KBM-7 (cell line): ENCODE data around the gene PTPN23.
"Not testable (repeated sequence)": the region's sequence is repeated elsewhere in the genome, so short reads cannot be mapped to it uniquely, and the experiment has no call there.

Experiments used
- DNase-seq: peaks from one replicate; pipeline ENCODE4 v3.0.0-alpha.2; 2015
- in situ Hi-C: fragments of 300-500 bp; cut with MboI; formaldehyde crosslinking; loops from 2 replicates; pipeline ENCODE4 v1.14.3; 2020; ENCODE audit warnings: low sequenced_read_pairs, low pct_unique_long_range_greater_than_20kb, mixed read lengths

PTPN23 gene

DNA sequence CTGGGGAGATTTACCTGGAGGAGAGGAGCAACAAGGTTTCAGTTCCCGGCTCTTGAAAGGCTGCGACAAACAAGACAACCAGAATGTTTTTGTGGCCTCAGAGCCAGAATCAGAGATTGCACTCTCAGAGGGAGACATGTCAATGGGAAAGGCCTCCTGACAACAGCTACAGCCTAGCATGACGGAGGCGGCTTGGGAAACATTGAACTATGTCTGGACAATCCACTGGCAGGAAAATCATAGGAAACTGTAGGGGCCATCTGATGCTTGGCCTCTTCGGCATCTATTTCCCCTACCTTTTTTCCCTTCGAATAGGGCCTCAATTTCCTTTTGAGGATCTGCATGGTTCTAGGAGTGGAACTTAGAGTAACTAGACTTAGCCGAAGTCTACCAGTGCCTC, 13.2 kb upstream of the PTPN23 start:
- in situ Hi-C loops, result loop anchor here (25.0 kb wide), 1 partner anchor 655 kb away; the partner anchor contains the start of genes PRSS50 and TMIE
- DNase-seq, result no peak

DNA sequence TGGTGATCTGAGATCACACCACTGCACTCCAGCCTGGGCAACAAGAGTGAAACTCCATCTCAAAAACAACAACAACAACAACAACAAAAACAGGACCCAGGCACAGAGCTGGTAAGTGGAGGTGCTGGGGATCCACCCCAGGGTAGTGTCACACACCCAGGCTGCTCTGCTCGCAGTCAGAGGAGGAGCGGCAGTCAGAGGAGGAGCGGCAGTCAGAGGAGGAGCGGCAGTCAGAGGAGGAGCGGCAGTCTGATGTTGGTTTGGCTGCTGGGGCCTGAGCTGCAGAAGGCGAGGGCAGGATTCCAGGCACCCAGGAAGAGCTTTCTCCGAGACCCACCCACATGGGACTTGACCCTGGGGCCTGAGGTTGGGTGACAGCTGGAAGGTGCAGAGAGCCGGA, 10.8 kb upstream of the PTPN23 start:
- in situ Hi-C loops, result loop anchor here (25.0 kb wide), 1 partner anchor 658 kb away; the partner anchor contains the start of genes PRSS50 and TMIE
- not testable (repeated sequence) for DNase-seq

DNA sequence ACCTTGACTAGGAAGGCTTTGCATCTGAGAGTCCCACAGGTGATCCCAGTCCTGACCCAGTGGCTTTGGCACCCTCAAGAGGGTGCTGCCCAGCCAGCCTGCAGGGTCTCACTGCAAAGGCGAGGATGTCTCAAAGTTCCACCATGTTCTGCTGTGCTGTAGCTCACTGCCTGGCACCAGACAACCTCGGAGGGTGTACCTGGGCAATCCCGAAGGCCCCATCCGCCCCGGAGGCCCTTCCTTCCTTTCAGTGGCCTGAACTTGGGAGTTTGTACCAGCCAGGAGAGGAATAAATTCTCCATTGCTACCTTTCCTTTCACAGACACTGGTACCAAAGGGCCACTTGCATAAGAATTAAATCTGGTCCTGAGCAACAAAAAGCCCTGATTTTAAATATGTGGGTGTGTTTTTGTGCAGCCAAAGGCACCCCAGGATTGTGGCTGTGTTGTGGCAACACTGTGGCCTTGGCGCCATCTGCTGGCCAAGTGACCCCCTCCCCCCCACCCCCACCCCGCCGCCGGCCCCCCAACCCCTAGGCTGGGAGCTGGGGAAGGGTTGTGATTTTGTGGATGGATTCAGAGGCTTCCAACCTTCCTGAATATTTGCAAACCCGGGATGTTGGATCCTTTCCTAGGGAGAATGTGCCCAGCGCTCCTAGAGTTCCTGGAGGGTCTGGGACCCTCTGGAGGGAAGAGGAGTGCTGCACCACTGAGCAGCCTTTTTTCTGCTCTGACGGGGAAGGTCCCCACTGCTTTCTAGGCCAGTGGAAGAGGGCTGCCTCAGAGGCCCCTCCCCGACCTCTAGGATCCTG, 9.7 kb upstream of the PTPN23 start:
- no peak for DNase-seq
- in situ Hi-C loops, result loop anchor here (25.0 kb wide), 1 partner anchor 659 kb away; the partner anchor contains the start of genes PRSS50 and TMIE

- DNase-seq, result no peak
- in situ Hi-C loops, result loop anchor here (25.0 kb wide), 1 partner anchor 662 kb away; the partner anchor contains the start of genes PRSS50 and TMIE
These were observed 6.2 kb upstream of the PTPN23 start for GRCh38 chr3:47374587-47374986.

DNA sequence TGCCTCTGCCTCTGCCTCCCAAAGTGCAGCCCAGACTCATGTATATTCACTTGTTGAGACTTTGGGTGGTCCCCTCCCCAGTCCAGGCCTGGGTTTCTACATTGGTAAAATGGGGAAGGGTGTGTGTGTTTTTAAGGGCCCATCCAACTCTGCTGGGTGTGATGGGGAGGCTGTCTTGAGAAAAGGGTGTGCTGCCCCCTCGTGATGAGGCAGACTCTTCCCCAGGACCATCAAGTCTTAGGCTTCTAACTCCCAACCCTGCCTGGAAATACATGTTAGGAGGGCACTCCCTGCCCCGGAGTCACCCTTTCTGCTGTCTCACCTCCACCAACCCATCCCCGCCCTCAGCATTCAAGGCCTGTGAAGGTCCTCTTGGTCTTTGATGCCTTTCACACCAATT, 4.4 kb upstream of the PTPN23 start:
- in situ Hi-C loops, result no loop called here
- no peak for DNase-seq

GRCh38 chr3:47377186-47377585, 3.6 kb upstream of the PTPN23 start:
- in situ Hi-C loops, result no loop called here
- no peak for DNase-seq

DNA sequence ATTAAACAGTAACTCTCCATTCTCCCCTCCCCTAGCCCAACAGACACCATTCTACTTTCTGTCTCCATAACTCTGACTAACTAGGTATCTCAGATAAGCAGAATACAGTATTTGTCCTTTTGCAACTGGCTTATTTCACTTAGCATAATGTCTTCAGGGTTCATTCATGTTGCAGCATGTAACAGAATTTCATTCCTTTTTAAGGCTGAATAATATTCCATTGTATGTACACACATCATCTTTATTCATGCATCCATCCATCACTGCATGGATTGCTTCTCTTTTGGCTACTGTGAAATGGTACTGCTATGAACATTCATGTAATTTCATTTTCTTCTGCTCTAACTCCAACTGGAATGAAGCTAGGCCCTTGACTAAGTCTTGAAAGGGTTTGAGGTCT, 2.0 kb upstream of the PTPN23 start:
- DNase-seq, result no peak
- in situ Hi-C loops, result no loop called here

GRCh38 chr3:47379411-47379899, 1.4 kb upstream of the PTPN23 start:
- in situ Hi-C loops, result no loop called here
- DNase-seq, result no peak

GRCh38 chr3:47380026-47380600, 708 bp upstream of the PTPN23 start:
- in situ Hi-C loops, result no loop called here
- no peak for DNase-seq

- in situ Hi-C loops, result no loop called here
- DNase-seq, result peak; percentile 95
These were observed 716 bp downstream of the PTPN23 start for GRCh38 chr3:47381317-47382157.

DNA sequence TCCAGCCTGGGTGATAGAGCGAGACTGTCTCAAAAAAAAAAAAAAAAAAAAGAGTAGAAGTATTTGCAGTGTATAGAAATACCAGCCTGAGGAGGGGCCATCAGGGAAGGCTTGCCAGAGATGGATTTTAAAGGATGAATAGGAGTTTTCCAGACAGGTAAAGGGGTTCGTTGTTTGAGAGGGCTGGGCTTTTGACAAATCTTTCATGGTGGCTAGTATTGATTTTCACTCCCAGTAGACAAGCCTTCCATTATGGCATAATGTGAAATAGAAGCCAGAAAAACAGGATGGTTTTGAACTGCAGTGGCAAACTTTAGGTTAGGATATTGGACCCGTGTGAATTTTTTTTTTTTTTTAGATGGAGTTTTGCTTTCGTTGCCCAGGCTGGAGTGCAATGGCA, 3.6 kb downstream of the PTPN23 start:
- no peak for DNase-seq
- in situ Hi-C loops, result no loop called here

DNA sequence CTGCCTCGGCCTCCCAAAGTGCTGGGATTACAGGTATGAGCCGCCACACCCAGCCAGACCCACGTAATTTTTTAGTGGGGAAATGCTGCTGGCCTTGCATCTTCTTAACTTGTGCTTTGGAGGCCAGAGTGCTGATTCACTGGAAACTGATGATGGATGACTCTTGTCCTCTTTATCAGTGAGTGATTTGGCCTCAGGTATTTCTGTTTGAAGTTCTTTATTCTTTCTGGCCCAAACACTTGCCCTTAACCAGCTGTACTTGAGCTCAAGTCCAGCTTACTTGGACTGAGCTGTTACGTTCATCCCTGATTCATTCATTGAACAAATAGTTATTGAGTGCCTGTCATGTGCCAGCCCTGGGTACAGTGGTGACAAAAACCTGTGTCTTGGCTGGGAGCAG, 4.2 kb downstream of the PTPN23 start:
- no peak for DNase-seq
- in situ Hi-C loops, result no loop called here

- no peak for DNase-seq
- in situ Hi-C loops, result no loop called here
These were observed 5.0 kb downstream of the PTPN23 start for GRCh38 chr3:47385796-47386195.

GRCh38 chr3:47392933-47393332, 12.1 kb downstream of the PTPN23 start:
- DNase-seq, result no peak
- in situ Hi-C loops, result no loop called here

DNA sequence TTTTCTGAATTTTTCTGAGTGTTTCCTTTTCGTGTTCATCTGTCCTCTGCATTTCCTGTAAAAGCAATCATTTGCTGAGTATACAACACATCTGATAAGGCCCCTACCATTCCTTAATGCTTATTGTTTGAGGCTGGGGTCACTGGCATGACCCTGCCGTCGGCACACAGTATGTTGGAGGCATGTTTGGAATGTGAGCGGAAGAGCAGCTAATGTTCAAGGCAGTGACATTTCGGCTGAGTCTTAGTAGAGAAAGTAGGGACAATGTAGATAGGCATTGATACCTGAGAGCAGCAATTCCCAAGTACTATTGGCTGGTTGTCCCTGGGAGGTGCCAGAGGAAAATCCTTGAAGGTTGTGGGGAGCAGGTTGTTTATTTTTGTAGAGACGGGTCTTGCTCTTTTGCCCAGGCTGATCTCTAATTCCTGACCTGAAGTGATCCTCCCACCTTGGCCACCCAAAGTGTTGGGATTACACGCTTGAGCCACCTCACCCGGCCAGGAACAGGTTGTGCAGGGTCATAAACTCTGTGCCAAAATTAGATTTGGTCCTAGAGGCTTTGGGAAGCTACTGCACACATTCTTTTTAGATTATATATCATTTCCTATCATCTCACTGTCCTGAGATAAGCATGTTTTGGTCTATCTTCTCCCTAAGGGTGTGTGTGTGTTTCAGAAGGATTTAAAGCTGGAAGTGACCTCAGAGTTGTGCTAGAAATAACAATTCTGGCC, 13.5 kb downstream of the PTPN23 start:
- in situ Hi-C loops, result no loop called here
- no peak for DNase-seq

DNA sequence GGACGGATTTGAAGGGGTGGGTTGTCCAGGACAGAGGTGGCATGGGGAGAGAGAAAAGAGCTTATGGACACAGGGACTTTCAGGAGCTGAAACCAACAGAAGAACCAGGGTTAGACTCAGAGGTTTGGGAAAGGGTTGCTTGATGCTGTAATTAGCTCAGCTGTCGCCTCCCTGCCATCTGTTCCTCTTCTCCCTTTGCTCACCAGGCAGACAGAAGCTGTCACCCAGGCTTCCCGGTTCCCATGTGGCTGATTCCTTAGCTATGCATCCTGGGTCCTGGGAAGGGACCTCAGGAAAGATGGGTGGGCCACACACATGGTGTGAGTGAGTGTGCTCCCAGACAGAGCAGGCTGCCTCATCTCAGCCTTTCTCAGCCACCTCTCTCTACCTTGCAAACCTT, 14.1 kb downstream of the PTPN23 start:
- no peak for DNase-seq

DNA sequence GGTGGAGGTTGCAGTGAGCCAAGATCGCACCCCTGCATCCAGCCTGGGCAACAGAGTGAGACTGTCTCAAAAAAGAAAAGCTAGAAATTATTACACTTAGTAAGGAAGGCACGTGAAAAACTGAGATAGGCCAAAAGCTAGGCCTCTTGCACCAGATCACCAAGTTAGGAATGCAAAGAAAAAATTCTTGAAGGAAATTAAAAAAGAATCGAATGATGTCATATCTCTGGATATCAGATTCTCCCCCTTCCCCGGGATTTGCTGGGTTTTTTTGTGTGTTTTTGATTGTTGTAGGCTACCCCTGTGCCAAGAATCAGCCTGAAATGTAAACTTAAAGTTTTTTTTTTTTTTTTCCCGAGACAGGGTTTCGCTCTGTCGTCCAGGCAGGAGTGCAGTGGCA, 17.4 kb downstream of the PTPN23 start:
- in situ Hi-C loops, result no loop called here
- no peak for DNase-seq

More for the DNA sequence above, 14.1 kb downstream of the PTPN23 start:
- in situ Hi-C loops, result no loop called here

DNA sequence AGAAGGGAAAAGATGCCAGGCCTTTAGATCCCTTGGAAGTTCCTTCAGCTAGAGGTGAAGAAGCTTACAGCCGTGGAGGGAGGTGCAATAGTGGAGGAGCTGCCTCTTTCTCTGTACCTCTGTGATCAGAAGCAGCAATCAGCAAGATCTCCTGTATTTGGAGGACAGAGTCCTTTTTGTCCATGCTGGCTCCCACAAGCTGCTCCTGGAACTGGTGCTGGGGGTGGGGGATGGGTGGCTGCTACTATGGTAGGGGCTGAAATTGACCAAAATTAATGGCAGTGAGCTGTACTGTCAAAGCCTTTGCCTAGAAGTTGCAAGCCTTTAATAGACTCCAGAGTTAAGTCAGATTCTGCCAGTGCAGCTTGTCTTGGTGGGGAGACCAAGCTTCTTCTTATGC, 18.2 kb downstream of the PTPN23 start:
- in situ Hi-C loops, result no loop called here
- no peak for DNase-seq
